NCI-H187 (cell line): ENCODE data around the gene PGAM1.
"Not testable (repeated sequence)": the region's sequence is repeated elsewhere in the genome, so short reads cannot be mapped to it uniquely, and the experiment has no call there.

Experiments
- DNase-seq, 2 experiments: peaks; one replicate each; lab custom pipeline; 2025; lab: John Stamatoyannopoulos, UW

Gene PGAM1

GRCh38 chr10:97407952-97408248, 18.1 kb upstream of the PGAM1 start:
- no peak for DNase-seq

- no peak for DNase-seq
Observed at GRCh38 chr10:97408496-97408992, 17.4 kb upstream of the PGAM1 start.

GRCh38 chr10:97411406-97411805, 14.6 kb upstream of the PGAM1 start:
- DNase-seq: no peak

- no peak for DNase-seq
Observed at GRCh38 chr10:97412891-97413304, 13.1 kb upstream of the PGAM1 start.

- DNase-seq: no peak
Observed at GRCh38 chr10:97416565-97416964, 9.4 kb upstream of the PGAM1 start.

GRCh38 chr10:97423757-97424098, 2.3 kb upstream of the PGAM1 start:
- DNase-seq: not testable (repeated sequence)

GRCh38 chr10:97426776-97427570, 982 bp downstream of the PGAM1 start:
- no peak for DNase-seq

- no peak for DNase-seq
Observed at GRCh38 chr10:97427571-97428179, 1.7 kb downstream of the PGAM1 start.

- no peak for DNase-seq
Observed at GRCh38 chr10:97428572-97428981, 2.6 kb downstream of the PGAM1 start.

GRCh38 chr10:97434055-97434454, 8.1 kb downstream of the PGAM1 start:
- DNase-seq: no peak

- no peak for DNase-seq
Observed at GRCh38 chr10:97434557-97434956, 8.6 kb downstream of the PGAM1 start.

- no peak for DNase-seq
Observed at GRCh38 chr10:97435211-97435610, 9.2 kb downstream of the PGAM1 start.

- no peak for DNase-seq
Observed at GRCh38 chr10:97442277-97442676, 16.3 kb downstream of the PGAM1 start.

GRCh38 chr10:97444212-97444611, 18.2 kb downstream of the PGAM1 start:
- DNase-seq: no peak

- DNase-seq: no peak
Observed at GRCh38 chr10:97445357-97445721, 19.3 kb downstream of the PGAM1 start.

- DNase-seq: peak; percentile 43 to 67
Observed at GRCh38 chr10:97445722-97446639, 20.0 kb downstream of the PGAM1 start, which contains the start of the genes EXOSC1 and ZDHHC16. TSS of gene EXOSC1 (minus strand) at chr10:97446006. CDS start at chr10:97445985, 21 bp downstream. TSS of gene ZDHHC16 (plus strand) at chr10:97446175. CDS start at chr10:97451676, 5,501 bp downstream.

GRCh38 chr10:97450828-97451227, 24.8 kb downstream of the PGAM1 start:
- DNase-seq: no peak

GRCh38 chr10:97451605-97452004, 25.6 kb downstream of the PGAM1 start:
- DNase-seq: no peak

- DNase-seq: no peak
Observed at GRCh38 chr10:97452352-97452751, 26.4 kb downstream of the PGAM1 start.

GRCh38 chr10:97454330-97455036, 28.5 kb downstream of the PGAM1 start:
- no peak for DNase-seq

GRCh38 chr10:97456034-97456685, 30.2 kb downstream of the PGAM1 start:
- DNase-seq: no peak
